Mesenchymal stem cell (in vitro differentiated cells and primary cell): ENCODE results near the gene PASK.

ENCODE experiments used
- DNase-seq: peaks from one replicate; pipeline ENCODE4 v3.0.0-alpha.2; 2013
- H2AFZ ChIP-seq: one replicate; pipeline ENCODE4 v1.6.1; 2013; ENCODE audit warnings: low read depth, mild to moderate bottlenecking, control low read depth, inconsistent platforms, low read length, moderate library complexity
- H2AK5ac ChIP-seq: 2 replicates; pipeline ENCODE4 v1.6.1; 2013; ENCODE audit warnings: low read length, moderate library complexity, mild to moderate bottlenecking, inconsistent platforms; ENCODE audit not compliant: severe bottlenecking
- H2BK120ac ChIP-seq: one replicate; pipeline ENCODE4 v1.6.1; 2013; ENCODE audit warnings: low read depth, mild to moderate bottlenecking, inconsistent platforms, low read length, moderate library complexity
- H2BK12ac ChIP-seq, 2 experiments: one replicate each; pipeline ENCODE4 v1.6.1; 2013; ENCODE audit warnings: inconsistent platforms in 2 of 2, low read length in 2 of 2, mild to moderate bottlenecking in 2 of 2, moderate library complexity in 2 of 2, control low read depth in 1 of 2
- H2BK15ac ChIP-seq: one replicate; pipeline ENCODE4 v1.6.1; 2013; ENCODE audit warnings: mild to moderate bottlenecking, low read depth, inconsistent platforms; ENCODE audit not compliant: poor library complexity, severe bottlenecking
- H2BK5ac ChIP-seq: 2 replicates; pipeline ENCODE4 v1.6.1; 2013; ENCODE audit warnings: low read depth, mild to moderate bottlenecking, low read length, control low read depth, inconsistent platforms; ENCODE audit not compliant: poor library complexity, severe bottlenecking
- H3K14ac ChIP-seq, 2 experiments: one replicate each; pipeline ENCODE4 v1.6.1; 2013; ENCODE audit warnings: inconsistent platforms in 2 of 2, low read length in 2 of 2, control low read depth in 1 of 2, mild to moderate bottlenecking in 1 of 2, moderate library complexity in 1 of 2
- H3K18ac ChIP-seq, 2 experiments: one replicate each; pipeline ENCODE4 v1.6.1; 2013; ENCODE audit warnings: inconsistent platforms in 2 of 2, low read length in 2 of 2, control low read depth in 1 of 2, low read depth in 1 of 2, mild to moderate bottlenecking in 1 of 2
- H3K23ac ChIP-seq, 2 experiments: one replicate each; pipeline ENCODE4 v1.6.1; 2013; ENCODE audit warnings: inconsistent platforms in 2 of 2, low read length in 2 of 2, mild to moderate bottlenecking in 2 of 2, moderate library complexity in 2 of 2, control low read depth in 1 of 2
- H3K27ac ChIP-seq: 2 replicates; pipeline ENCODE4 v1.5.1; 2013; ENCODE audit warnings: mild to moderate bottlenecking, moderate library complexity, low read length, control low read depth, inconsistent platforms; ENCODE audit not compliant: poor library complexity, severe bottlenecking
- H3K27me3 ChIP-seq, 2 experiments: 2 replicates each; pipeline versions ENCODE4 v1.6.1 to v1.7.0; 2013; ENCODE audit warnings: low read length in 2 of 2, mild to moderate bottlenecking in 2 of 2, moderate library complexity in 2 of 2, control low read depth in 1 of 2, inconsistent platforms in 1 of 2; ENCODE audit not compliant: control insufficient read depth in 1 of 2, insufficient read depth in 1 of 2
- H3K36me3 ChIP-seq, 2 experiments: 2 replicates each; pipeline versions ENCODE4 v1.6.1 to v1.7.0; 2013; ENCODE audit warnings: low read length in 2 of 2, control low read depth in 1 of 2, inconsistent platforms in 1 of 2, low read depth in 1 of 2, mild to moderate bottlenecking in 1 of 2; ENCODE audit not compliant: insufficient read depth in 2 of 2, control insufficient read depth in 1 of 2
- H3K4ac ChIP-seq, 2 experiments: one replicate each; pipeline ENCODE4 v1.6.1; 2013; ENCODE audit warnings: inconsistent platforms in 2 of 2, low read length in 2 of 2, mild to moderate bottlenecking in 2 of 2, moderate library complexity in 2 of 2, control low read depth in 1 of 2, low read depth in 1 of 2
- H3K4me1 ChIP-seq: 2 replicates; pipeline ENCODE4 v1.6.1; 2013; ENCODE audit warnings: low read depth, low read length, control low read depth; ENCODE audit not compliant: control insufficient read depth, insufficient read depth
- H3K4me2 ChIP-seq: 2 replicates; pipeline ENCODE4 v1.6.1; 2013; ENCODE audit warnings: low read length, mild to moderate bottlenecking, inconsistent platforms; ENCODE audit not compliant: poor library complexity, severe bottlenecking
- H3K4me3 ChIP-seq, 2 experiments: 2 replicates each; pipeline versions ENCODE4 v1.5.1 to v1.7.0; 2013; ENCODE audit warnings: low read length in 2 of 2, mild to moderate bottlenecking in 2 of 2, control low read depth in 1 of 2, low read depth in 1 of 2; ENCODE audit not compliant: insufficient read depth in 1 of 2
- H3K79me1 ChIP-seq: replicated peaks from 2 replicates; pipeline ENCODE4 v1.6.1; 2013; ENCODE audit warnings: mild to moderate bottlenecking, control low read depth, low read length, inconsistent platforms; ENCODE audit not compliant: poor library complexity, severe bottlenecking
- H3K9ac ChIP-seq: 2 replicates; pipeline ENCODE4 v1.7.0; 2013; ENCODE audit warnings: mild to moderate bottlenecking, low read length, moderate library complexity
- H3K9me3 ChIP-seq: 2 replicates; pipeline ENCODE4 v1.7.0; 2013; ENCODE audit warnings: mild to moderate bottlenecking, low read length; ENCODE audit not compliant: control insufficient read depth
- H4K8ac ChIP-seq: one replicate; pipeline ENCODE4 v1.6.1; 2013; ENCODE audit warnings: inconsistent platforms, mild to moderate bottlenecking, low read length, moderate library complexity
- H4K91ac ChIP-seq: one replicate; pipeline ENCODE4 v1.6.1; 2013; ENCODE audit warnings: mild to moderate bottlenecking, low read length, inconsistent platforms
- WGBS: methylation state at CpG from one replicate; pipeline ENCODE4 v1.1.7; 2013; ENCODE audit warnings: mixed read lengths; 5-methylcytosine and 5-hydroxymethylcytosine counted together

The PASK gene

GRCh38 chr2:241137276-241138190, 11.7 kb downstream of the PASK start:
- Histone ChIP-seq H2BK120ac (no peak overlapping the region), H4K91ac (no peak overlapping the region), H3K27me3 (no peaks in the 10 kb centered on the region), H3K14ac (no peak overlapping the region), H2BK15ac (no peak overlapping the region), H3K9ac (no peak overlapping the region), H3K79me1 (peaks cover 2% of the 10 kb centered on the region), H3K27ac (no peak overlapping the region), H3K4me1 (no peaks in the 10 kb centered on the region), H4K8ac (no peak overlapping the region), H3K4me3 (no peak overlapping the region), H3K9me3 (no peaks in the 10 kb centered on the region), H3K23ac (no peak overlapping the region), H2AFZ (no peak overlapping the region), H2AK5ac (no peak overlapping the region), H2BK5ac (no peak overlapping the region), H3K4me2 (no peak overlapping the region), H3K4ac (no peak overlapping the region), H3K18ac (no peak overlapping the region), H3K36me3 (peaks cover 24 to 33% of the 10 kb centered on the region in 2 experiments), H2BK12ac (no peak overlapping the region)
- DNase-seq, result no peak
- 93% methylated on average over 24 of the region's 24 CpGs for WGBS

- H3K14ac ChIP-seq, result no peak overlapping the region
- peaks cover 2% of the 10 kb centered on the region for H3K79me1 ChIP-seq
- no peak overlapping the region for H4K8ac ChIP-seq
- H2AFZ ChIP-seq, result no peak overlapping the region
- no peak overlapping the region for H4K91ac ChIP-seq
- no peak overlapping the region for H3K4ac ChIP-seq
- no peak overlapping the region for H3K9ac ChIP-seq
- no peak overlapping the region for H3K4me2 ChIP-seq
- no peaks in the 10 kb centered on the region for H3K27me3 ChIP-seq
- no peak overlapping the region for H2BK5ac ChIP-seq
- no peak overlapping the region for H3K27ac ChIP-seq
- no peak overlapping the region for H2BK120ac ChIP-seq
- H3K4me3 ChIP-seq, result no peak overlapping the region
- H3K4me1 ChIP-seq, result no peaks in the 10 kb centered on the region
- no peak overlapping the region for H3K18ac ChIP-seq
- no peak overlapping the region for H3K23ac ChIP-seq
- no peaks in the 10 kb centered on the region for H3K9me3 ChIP-seq
- peaks cover 24 to 28% of the 10 kb centered on the region in 2 experiments for H3K36me3 ChIP-seq
- no peak overlapping the region for H2AK5ac ChIP-seq
- no peak for DNase-seq
- WGBS, result 97% methylated on average over 25 of the region's 25 CpGs
- no peak overlapping the region for H2BK12ac ChIP-seq
- no peak overlapping the region for H2BK15ac ChIP-seq
Measured at GRCh38 chr2:241136661-241137260, 12.5 kb downstream of the PASK start.

- Histone ChIP-seq H2BK15ac (no peak overlapping the region), H2BK5ac (no peak overlapping the region), H3K23ac (no peak overlapping the region), H3K4me3 (no peak overlapping the region), H3K4me1 (no peaks in the 10 kb centered on the region), H2BK12ac (no peak overlapping the region), H2BK120ac (no peak overlapping the region), H4K91ac (no peak overlapping the region), H3K4ac (no peak overlapping the region), H3K9ac (no peak overlapping the region), H3K27ac (no peak overlapping the region), H3K14ac (no peak overlapping the region), H2AFZ (no peak overlapping the region), H3K36me3 (peaks cover 24 to 28% of the 10 kb centered on the region in 2 experiments), H3K4me2 (no peak overlapping the region), H3K18ac (no peak overlapping the region), H4K8ac (no peak overlapping the region), H3K9me3 (no peaks in the 10 kb centered on the region), H3K79me1 (no peaks in the 10 kb centered on the region), H3K27me3 (no peaks in the 10 kb centered on the region), H2AK5ac (no peak overlapping the region)
- 94% methylated on average over 8 of the region's 8 CpGs for WGBS
- DNase-seq, result no peak
Measured at GRCh38 chr2:241136191-241136590, 13.1 kb downstream of the PASK start.

GRCh38 chr2:241135737-241136136, 13.5 kb downstream of the PASK start:
- H3K23ac ChIP-seq, result no peak overlapping the region
- H2BK15ac ChIP-seq, result no peak overlapping the region
- no peak overlapping the region for H4K91ac ChIP-seq
- H3K79me1 ChIP-seq, result no peaks in the 10 kb centered on the region
- no peak overlapping the region for H3K4me2 ChIP-seq
- no peak overlapping the region for H3K9ac ChIP-seq
- DNase-seq, result no peak
- no peak overlapping the region for H2BK120ac ChIP-seq
- H3K18ac ChIP-seq, result no peak overlapping the region
- H4K8ac ChIP-seq, result no peak overlapping the region
- no peaks in the 10 kb centered on the region for H3K9me3 ChIP-seq
- 91% methylated on average over 8 of the region's 9 CpGs for WGBS
- no peak overlapping the region for H3K14ac ChIP-seq
- no peak overlapping the region for H3K4me3 ChIP-seq
- H2AFZ ChIP-seq, result no peak overlapping the region
- no peaks in the 10 kb centered on the region for H3K4me1 ChIP-seq
- H3K27ac ChIP-seq, result no peak overlapping the region
- no peak overlapping the region for H3K4ac ChIP-seq
- peaks cover 24 to 28% of the 10 kb centered on the region in 2 experiments for H3K36me3 ChIP-seq
- no peak overlapping the region for H2BK12ac ChIP-seq
- no peak overlapping the region for H2BK5ac ChIP-seq
- H3K27me3 ChIP-seq, result no peaks in the 10 kb centered on the region
- H2AK5ac ChIP-seq, result no peak overlapping the region
